Measurements from ENCODE around the gene MAFG. TPM values are rescaled to one million over a fixed set of nuclear protein-coding genes. Genes with fewer than 3 reads are reported as not detected.

MAFG gene
- total and polyA plus RNA-seq, 2 of the 13 experiments (the other 11 are each of a cell fraction or from before 2014, with no cell fraction given) = 14.5 to 20.0 TPM

DNA sequence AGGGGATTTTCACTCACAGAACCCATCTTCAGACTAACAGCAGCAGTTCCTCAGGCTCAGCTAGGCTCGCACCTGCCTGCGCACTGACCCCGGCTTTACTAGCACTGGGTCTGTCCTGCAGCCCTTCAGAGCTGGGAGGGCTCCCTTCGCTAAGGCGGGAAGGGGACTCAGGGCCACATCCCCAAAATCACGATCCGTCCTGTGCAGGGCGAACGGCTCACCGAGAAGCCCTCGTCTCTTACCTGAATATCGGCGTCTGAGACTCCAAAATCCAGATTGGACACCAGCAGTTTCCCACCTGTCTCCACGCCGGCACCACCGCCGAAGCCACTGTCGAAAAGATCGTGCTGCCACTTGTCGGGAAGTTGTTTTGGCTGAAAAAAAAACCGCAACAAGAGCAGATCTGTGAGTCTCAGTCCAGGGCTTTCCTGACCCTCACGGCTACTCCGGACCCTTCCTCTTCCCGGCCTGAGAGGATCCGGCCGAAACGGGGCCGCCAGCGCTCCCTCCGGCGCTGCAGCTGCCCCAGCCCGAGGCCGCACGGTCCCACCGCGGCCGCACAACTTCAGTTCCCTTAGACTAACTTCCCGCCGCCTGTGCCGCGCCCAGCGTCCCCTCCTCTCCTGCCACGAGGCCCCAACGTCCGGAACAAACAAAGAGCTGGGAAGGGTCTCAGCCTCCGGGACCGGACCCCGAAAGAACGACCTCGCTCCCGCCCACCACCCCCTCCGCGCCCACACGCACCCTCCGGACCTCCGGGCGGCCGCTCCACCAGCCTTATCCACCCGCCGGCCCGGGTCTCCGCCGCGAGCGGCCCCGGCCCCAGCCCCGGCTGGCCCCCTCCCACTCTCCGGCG is 36.9 kb downstream of the MAFG start (continued):
- peak; percentile 42 for TF ChIP-seq ZNF687 (CRISPR knock-in tag; IDR thresholded peaks at IDR 0.05)
- TF ChIP-seq ZNF382 (CRISPR knock-in tag; IDR thresholded peaks at IDR 0.05; ENCODE audit: borderline replicate concordance) = no peak
- TF ChIP-seq KMT2B (CRISPR knock-in tag; IDR thresholded peaks at IDR 0.05) = no peak; the same call in 1 of the 2 replicates
- TF ChIP-seq CCDC6 (CRISPR knock-in tag; IDR thresholded peaks at IDR 0.05) = no peak
- TF ChIP-seq NFKBIZ (CRISPR knock-in tag; IDR thresholded peaks at IDR 0.05) = no peak; the same call in 1 of the 2 replicates
- TF ChIP-seq CENPT (CRISPR knock-in tag; IDR thresholded peaks at IDR 0.05; ENCODE audit: low read depth) = no peak
- TF ChIP-seq CBX2 (IDR thresholded peaks at IDR 0.05; ENCODE audit: low read depth, low read length) = no peak
- TF ChIP-seq CBX2 (CRISPR knock-in tag; IDR thresholded peaks at IDR 0.05; ENCODE audit: low read depth) = no peak
- no peak for TF ChIP-seq ZNF616 (CRISPR knock-in tag; IDR thresholded peaks at IDR 0.05; ENCODE audit: low read depth)
- no peak for TF ChIP-seq ONECUT2 (CRISPR knock-in tag; IDR thresholded peaks at IDR 0.05)
- no peak for TF ChIP-seq LCORL (IDR thresholded peaks at IDR 0.05)
- TF ChIP-seq LCORL (CRISPR knock-in tag; IDR thresholded peaks at IDR 0.05) = no peak
- no peak for TF ChIP-seq ZNF318 (CRISPR knock-in tag; IDR thresholded peaks at IDR 0.05)
- TF ChIP-seq ZNF766 (CRISPR knock-in tag; IDR thresholded peaks at IDR 0.05; ENCODE audit: borderline replicate concordance) = no peak
- no peak for TF ChIP-seq ZNF672 (CRISPR knock-in tag; IDR thresholded peaks at IDR 0.05)
- no peak; the same call in 2 of the 3 replicates for TF ChIP-seq MXI1 (IDR thresholded peaks at IDR 0.05; ENCODE audit: borderline replicate concordance, low read depth, low read length)

Measured in HepG2 (cell line).